Measurements from ENCODE around the gene NEDD8. TPM values are rescaled to one million over a fixed set of nuclear protein-coding genes. Genes with fewer than 3 reads are reported as not detected.

The NEDD8 gene
- total and polyA plus RNA-seq, 9 donors = 69.7 to 301 (median 134) TPM

GRCh38 chr14:24189059-24189375 lies 43.1 kb downstream of the NEDD8 start:
- H3K4me3 ChIP-seq = no peak overlapping the region

DNA sequence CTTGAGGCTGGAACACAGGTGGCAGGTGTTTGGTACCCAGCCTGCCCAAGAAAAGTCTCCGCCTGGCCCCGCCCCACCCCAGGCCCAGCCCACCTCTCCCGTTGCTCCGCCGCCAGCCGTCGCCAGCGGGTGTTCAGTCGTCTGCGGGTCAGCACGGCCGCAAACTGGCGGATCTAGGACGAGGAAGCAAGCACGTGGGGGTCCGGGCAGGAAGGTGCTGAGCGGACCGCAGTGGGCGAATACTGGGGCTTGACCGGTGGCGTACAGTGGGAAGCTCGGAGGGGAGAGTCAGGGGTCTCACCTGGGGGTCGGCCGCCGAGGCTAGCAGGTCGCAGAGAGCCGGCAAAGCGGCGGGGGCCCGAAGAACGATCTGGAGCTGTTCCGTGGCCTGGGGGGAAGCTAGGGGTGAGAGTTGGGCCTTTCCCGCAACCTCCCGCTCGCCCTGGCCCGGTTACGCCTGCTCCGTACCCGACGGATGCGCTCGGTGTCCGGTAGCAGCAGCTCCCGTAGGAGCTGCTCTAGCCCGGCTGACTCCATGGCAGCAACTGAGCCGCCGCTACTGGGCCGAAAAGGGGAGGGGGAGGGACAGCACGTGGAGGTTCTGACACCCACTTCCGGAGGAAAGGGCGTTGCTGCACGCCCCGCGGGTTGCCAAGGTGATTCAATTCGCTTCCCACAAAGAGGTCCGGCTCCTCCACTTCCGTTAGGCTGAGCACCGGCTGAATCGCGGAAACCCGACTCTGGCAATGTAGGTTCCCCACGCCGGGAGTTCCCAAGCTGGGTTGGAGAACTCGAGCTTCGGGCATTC lies 43.7 kb downstream of the NEDD8 start, which contains the start of gene IPO4:
TSS of gene IPO4 (minus strand) at position 566 of the 808 bp plus-strand sequence. CDS start at position 537, 29 bp downstream.
- Histone ChIP-seq H3K27ac (no peak within 1 kb of the TSS), H3K36me3 (no peaks in the 10 kb centered on the region), H3K4me3 (peak within 1 kb of the TSS; percentile 45), H3K4me1 (ENCODE audit: insufficient read depth) (peaks cover 2% of the 10 kb centered on the region), H3K9me3 (no peaks in the 10 kb centered on the region), H3K27me3 (no peaks in the 10 kb centered on the region)
- 0 to 1% (median 0%) methylated on average over 48 to 65 of the region's 65 CpGs for WGBS, 3 donors
- intact Hi-C loops (cut with DNase I) = no loop called here
- DNase-seq = peak; percentile 95 to 97 (median 96)
- TF ChIP-seq POLR2A (IDR thresholded peaks at IDR 0.05) = peak; percentile 40
- TF ChIP-seq, protein P1, sequence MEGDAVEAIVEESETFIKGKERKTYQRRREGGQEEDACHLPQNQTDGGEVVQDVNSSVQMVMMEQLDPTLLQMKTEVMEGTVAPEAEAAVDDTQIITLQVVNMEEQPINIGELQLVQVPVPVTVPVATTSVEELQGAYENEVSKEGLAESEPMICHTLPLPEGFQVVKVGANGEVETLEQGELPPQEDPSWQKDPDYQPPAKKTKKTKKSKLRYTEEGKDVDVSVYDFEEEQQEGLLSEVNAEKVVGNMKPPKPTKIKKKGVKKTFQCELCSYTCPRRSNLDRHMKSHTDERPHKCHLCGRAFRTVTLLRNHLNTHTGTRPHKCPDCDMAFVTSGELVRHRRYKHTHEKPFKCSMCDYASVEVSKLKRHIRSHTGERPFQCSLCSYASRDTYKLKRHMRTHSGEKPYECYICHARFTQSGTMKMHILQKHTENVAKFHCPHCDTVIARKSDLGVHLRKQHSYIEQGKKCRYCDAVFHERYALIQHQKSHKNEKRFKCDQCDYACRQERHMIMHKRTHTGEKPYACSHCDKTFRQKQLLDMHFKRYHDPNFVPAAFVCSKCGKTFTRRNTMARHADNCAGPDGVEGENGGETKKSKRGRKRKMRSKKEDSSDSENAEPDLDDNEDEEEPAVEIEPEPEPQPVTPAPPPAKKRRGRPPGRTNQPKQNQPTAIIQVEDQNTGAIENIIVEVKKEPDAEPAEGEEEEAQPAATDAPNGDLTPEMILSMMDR (IDR thresholded peaks at IDR 0.05) = no peak

More at GRCh38 chr14:24189059-24189375, 43.1 kb downstream of the NEDD8 start:
- Histone ChIP-seq H3K27ac (no peak overlapping the region), H3K36me3 (no peaks in the 10 kb centered on the region), H3K27me3 (no peaks in the 10 kb centered on the region), H3K4me1 (ENCODE audit: insufficient read depth) (peaks cover 2% of the 10 kb centered on the region), H3K9me3 (no peaks in the 10 kb centered on the region)
- intact Hi-C loops (cut with DNase I) = no loop called here
- no peak for DNase-seq
- WGBS, 3 donors = 0 to 1% (median 0%) methylated on average over 3 of the region's 3 CpGs
- TF ChIP-seq, protein P1 (IDR thresholded peaks at IDR 0.05) = no peak
- TF ChIP-seq EP300 (IDR thresholded peaks at IDR 0.05) (no peak), POLR2A (IDR thresholded peaks at IDR 0.05) (no peak)

DNA sequence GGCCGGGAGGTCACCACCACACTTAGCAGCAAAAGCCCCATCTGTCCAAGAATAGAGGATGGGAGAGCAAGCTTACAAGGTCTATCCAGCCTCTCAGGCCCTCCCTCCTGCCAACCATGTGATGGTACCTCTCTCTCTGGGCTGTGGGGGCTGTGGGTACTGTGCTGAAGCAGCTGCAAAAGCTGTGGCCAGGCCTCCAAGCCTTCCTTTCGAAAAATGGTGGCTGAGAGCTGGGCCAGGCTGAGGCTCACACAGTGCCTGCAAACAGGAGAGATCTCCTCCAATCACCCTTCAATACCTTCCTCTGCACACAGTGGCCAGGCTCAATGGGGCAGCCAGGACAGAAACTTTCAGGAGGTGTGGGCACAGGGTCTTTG lies 44.6 kb downstream of the NEDD8 start:
- no peak overlapping the region for H3K4me3 ChIP-seq
- 70 to 82% (median 72%) methylated on average over 2 of the region's 2 CpGs for WGBS, 3 donors
- intact Hi-C loops (cut with DNase I) = no loop called here
- no peaks in the 10 kb centered on the region for H3K9me3 ChIP-seq
- TF ChIP-seq EP300 (IDR thresholded peaks at IDR 0.05) = no peak
- TF ChIP-seq, protein P1 (IDR thresholded peaks at IDR 0.05) = no peak
- no peak for TF ChIP-seq POLR2A (IDR thresholded peaks at IDR 0.05)
- peaks cover 2% of the 10 kb centered on the region for H3K4me1 ChIP-seq (ENCODE audit: insufficient read depth)
- DNase-seq = no peak
- H3K36me3 ChIP-seq = no peaks in the 10 kb centered on the region
- H3K27ac ChIP-seq = no peak overlapping the region
- H3K27me3 ChIP-seq = no peaks in the 10 kb centered on the region

DNA sequence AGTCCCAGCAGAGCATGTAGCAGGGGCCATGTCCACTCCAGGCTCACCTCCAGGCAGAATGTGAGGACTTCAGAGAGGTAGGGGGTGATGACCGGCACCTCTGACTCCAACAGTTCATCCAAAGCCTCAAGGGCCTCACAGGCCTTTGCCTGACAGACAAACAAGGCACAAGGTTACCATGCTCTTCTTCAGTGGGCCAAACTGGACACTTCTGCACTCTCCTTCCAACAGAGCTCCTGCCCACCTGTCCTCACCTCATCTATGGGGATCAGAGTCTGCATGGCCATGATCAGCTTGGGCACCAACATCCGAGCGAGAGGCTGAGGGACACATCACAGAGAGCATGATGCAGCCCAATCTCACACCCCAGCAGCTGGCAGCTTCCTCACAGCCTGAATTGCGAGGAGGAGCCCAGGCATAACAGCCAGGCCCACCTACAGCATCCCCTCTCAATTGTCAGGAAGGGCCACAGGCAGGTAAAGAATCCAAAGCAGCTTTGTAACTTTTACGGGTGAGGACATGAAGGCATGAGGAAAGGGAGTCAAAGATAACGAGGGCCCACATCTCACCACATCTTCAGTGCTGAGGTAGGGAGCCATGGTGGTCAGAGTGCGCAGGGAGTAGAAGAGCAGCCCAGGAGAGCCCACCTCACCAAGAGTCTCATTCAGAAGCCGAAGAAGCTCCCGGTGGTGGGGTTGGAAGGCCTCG lies 45.2 kb downstream of the NEDD8 start:
- no peaks in the 10 kb centered on the region for H3K9me3 ChIP-seq
- DNase-seq = no peak
- TF ChIP-seq POLR2A (IDR thresholded peaks at IDR 0.05) (no peak), EP300 (IDR thresholded peaks at IDR 0.05) (no peak)
- TF ChIP-seq, protein P1 (IDR thresholded peaks at IDR 0.05) = no peak
- no peaks in the 10 kb centered on the region for H3K36me3 ChIP-seq
- peaks cover 2% of the 10 kb centered on the region for H3K4me1 ChIP-seq (ENCODE audit: insufficient read depth)
- intact Hi-C loops (cut with DNase I) = no loop called here
- no peak overlapping the region for H3K27ac ChIP-seq
- no peak overlapping the region for H3K4me3 ChIP-seq
- no peaks in the 10 kb centered on the region for H3K27me3 ChIP-seq
- WGBS, 3 donors = 87 to 94% (median 88%) methylated on average over 10 of the region's 10 CpGs
